H9 (cell line): Measurements from ENCODE around the gene CYP2W1. TPM values are rescaled to one million over a fixed set of nuclear protein-coding genes. Genes with fewer than 3 reads are reported as not detected.

Experiments
- DNase-seq: peaks from one replicate; pipeline ENCODE4 v3.0.0-alpha.2; 2017
- H2AFZ ChIP-seq: one replicate; pipeline ENCODE4 v1.6.1; 2013; ENCODE audit warnings: mild to moderate bottlenecking, low read length, control low read depth, moderate library complexity
- H2AK5ac ChIP-seq: 2 replicates; pipeline ENCODE4 v1.6.1; 2013; ENCODE audit warnings: low read length, control low read depth, mixed read lengths; ENCODE audit not compliant: insufficient read length
- H2BK120ac ChIP-seq: one replicate; pipeline ENCODE4 v1.6.1; 2013; ENCODE audit warnings: low read depth, mild to moderate bottlenecking, low read length, control low read depth, inconsistent platforms; ENCODE audit not compliant: poor library complexity, severe bottlenecking
- H2BK12ac ChIP-seq: 2 replicates; pipeline ENCODE4 v1.6.1; 2013; ENCODE audit warnings: low read length, control low read depth, mixed read lengths, low read depth; ENCODE audit not compliant: insufficient read length
- H2BK15ac ChIP-seq: 2 replicates; pipeline ENCODE4 v1.6.1; 2013; ENCODE audit warnings: low read depth, low read length, control low read depth
- H2BK20ac ChIP-seq: one replicate; pipeline ENCODE4 v1.6.1; 2013; ENCODE audit warnings: low read depth, mild to moderate bottlenecking, low read length, control low read depth, inconsistent platforms; ENCODE audit not compliant: poor library complexity, severe bottlenecking
- H2BK5ac ChIP-seq: 2 replicates; pipeline ENCODE4 v1.6.1; 2013; ENCODE audit warnings: low read length, control low read depth, mixed read lengths; ENCODE audit not compliant: insufficient read length
- H3K14ac ChIP-seq: 2 replicates; pipeline ENCODE4 v1.6.1; 2013; ENCODE audit warnings: low read length, control low read depth; ENCODE audit not compliant: insufficient read depth
- H3K18ac ChIP-seq: 2 replicates; pipeline ENCODE4 v1.6.1; 2013; ENCODE audit warnings: low read depth, mild to moderate bottlenecking, mixed read lengths, low read length, control low read depth; ENCODE audit not compliant: insufficient read length
- H3K23ac ChIP-seq: 2 replicates; pipeline ENCODE4 v1.6.1; 2013; ENCODE audit warnings: low read length, control low read depth, mixed read lengths, low read depth; ENCODE audit not compliant: insufficient read length
- H3K23me2 ChIP-seq: 2 replicates; pipeline ENCODE4 v1.6.1; 2013; ENCODE audit warnings: low read depth, mild to moderate bottlenecking, mixed read lengths, low read length, control low read depth; ENCODE audit not compliant: insufficient read length, poor library complexity, severe bottlenecking
- H3K27ac ChIP-seq: 2 replicates; pipeline ENCODE4 v1.5.1; 2013; ENCODE audit warnings: low read length, control low read depth, mixed read lengths, low read depth; ENCODE audit not compliant: insufficient read length
- H3K27me3 ChIP-seq: 2 replicates; pipeline ENCODE4 v1.6.1; 2013; ENCODE audit warnings: low read length, control low read depth, inconsistent platforms; ENCODE audit not compliant: insufficient read depth
- H3K4ac ChIP-seq: 2 replicates; pipeline ENCODE4 v1.6.1; 2013; ENCODE audit warnings: low read depth, mild to moderate bottlenecking, control low read depth, inconsistent platforms, low read length, moderate library complexity
- H3K4me1 ChIP-seq: 2 replicates; pipeline ENCODE4 v1.6.1; 2013; ENCODE audit warnings: low read length, control low read depth, inconsistent platforms; ENCODE audit not compliant: insufficient read depth
- H3K4me2 ChIP-seq: 2 replicates; pipeline ENCODE4 v1.6.1; 2013; ENCODE audit warnings: low read length, control low read depth, mixed read lengths; ENCODE audit not compliant: insufficient read length, insufficient read depth
- H3K56ac ChIP-seq: 2 replicates; pipeline ENCODE4 v1.6.1; 2013; ENCODE audit warnings: low read depth, mild to moderate bottlenecking, mixed read lengths, low read length, control low read depth; ENCODE audit not compliant: insufficient read length
- H3K79me1 ChIP-seq: 2 replicates; pipeline ENCODE4 v1.6.1; 2013; ENCODE audit warnings: low read depth, mild to moderate bottlenecking, moderate library complexity, low read length, control low read depth, inconsistent platforms; ENCODE audit not compliant: insufficient read depth, poor library complexity, severe bottlenecking
- H3K79me2 ChIP-seq: 2 replicates; pipeline ENCODE4 v1.6.1; 2013; ENCODE audit warnings: low read length, control low read depth, inconsistent platforms; ENCODE audit not compliant: insufficient read depth
- H3K9ac ChIP-seq: 2 replicates; pipeline ENCODE4 v1.6.1; 2013; ENCODE audit warnings: low read length, control low read depth, mixed read lengths; ENCODE audit not compliant: insufficient read length; ENCODE audit errors: extremely low read depth
- H3K9me3 ChIP-seq: one replicate; pipeline ENCODE4 v1.6.1; 2013; ENCODE audit warnings: low read depth, low read length, inconsistent platforms; ENCODE audit not compliant: control insufficient read depth
- H3T11ph ChIP-seq: one replicate; pipeline ENCODE4 v1.6.1; 2013; ENCODE audit warnings: mild to moderate bottlenecking, low read length, control low read depth, inconsistent platforms
- H4K20me1 ChIP-seq: one replicate; pipeline ENCODE4 v1.6.1; 2013; ENCODE audit not compliant: control insufficient read depth, insufficient read length, insufficient read depth
- H4K5ac ChIP-seq: 2 replicates; pipeline ENCODE4 v1.6.1; 2013; ENCODE audit warnings: low read depth, mild to moderate bottlenecking, mixed read lengths, low read length, control low read depth; ENCODE audit not compliant: insufficient read length
- H4K8ac ChIP-seq: replicated peaks from 2 replicates; pipeline ENCODE4 v1.6.1; 2013; ENCODE audit warnings: low read length, control low read depth, mixed read lengths, low read depth; ENCODE audit not compliant: insufficient read length
- H4K91ac ChIP-seq: 2 replicates; pipeline ENCODE4 v1.6.1; 2013; ENCODE audit warnings: low read depth, mild to moderate bottlenecking, moderate library complexity, mixed read lengths, low read length, control low read depth; ENCODE audit not compliant: insufficient read length
- H3K27ac Mint-ChIP-seq, 3 experiments: 2 replicates in 2 of 3; 3 replicates in 1 of 3; pipeline ENCODE4 v1.8.0; 2020 to 2021; ENCODE audit warnings: mixed read lengths in 3 of 3, mild to moderate bottlenecking in 1 of 3, moderate library complexity in 1 of 3
- H3K27me3 Mint-ChIP-seq: 2 replicates; pipeline ENCODE4 v1.8.0; 2021; ENCODE audit warnings: low read depth, mild to moderate bottlenecking, moderate library complexity, mixed read lengths
- H3K36me3 Mint-ChIP-seq, 3 experiments: 2 replicates in 2 of 3; 3 replicates in 1 of 3; pipeline ENCODE4 v1.8.0; 2020 to 2021; ENCODE audit warnings: low read depth in 3 of 3, mixed read lengths in 3 of 3; ENCODE audit not compliant: insufficient read depth in 1 of 3
- H3K4me1 Mint-ChIP-seq, 2 experiments: 2 replicates each; pipeline ENCODE4 v1.8.0; 2020; ENCODE audit warnings: mixed read lengths in 2 of 2
- H3K4me3 Mint-ChIP-seq, 2 experiments: 2 replicates in 1 of 2; 3 replicates in 1 of 2; pipeline ENCODE4 v1.8.0; 2020 to 2021; ENCODE audit warnings: mild to moderate bottlenecking in 2 of 2, mixed read lengths in 2 of 2, moderate library complexity in 1 of 2
- H3K9me3 Mint-ChIP-seq, 2 experiments: 2 replicates in 1 of 2; 3 replicates in 1 of 2; pipeline ENCODE4 v1.8.0; 2020; ENCODE audit warnings: mild to moderate bottlenecking in 2 of 2, mixed read lengths in 2 of 2, moderate library complexity in 1 of 2
- CTCF ChIP-seq: fragments of 200-600 bp; sonication (generic); conservative IDR thresholded peaks from 3 replicates; pipeline ENCODE4 v1.8.0; 2021; ENCODE audit warnings: antibody characterized with exemption, mild to moderate bottlenecking
- WGBS: extraction: QIAGEN DNeasy Blood & Tissue Kit; methylation state at CpG from one replicate; pipeline ENCODE4 v1.1.7; 2013; ENCODE audit warnings: missing lambda C conversion rate, low lambda C conversion rate, mixed read lengths; ENCODE audit not compliant: insufficient read length; ENCODE audit errors: extremely low coverage; 5-methylcytosine and 5-hydroxymethylcytosine counted together
- total RNA-seq: library from RNA; stranded (reverse); gene quantifications from 2 replicates; pipeline ENCODE4 v1.2.1, GENCODE V29; 2021

CYP2W1 gene
- total RNA-seq, 1 experiment from 2014 or later, result not detected

- Histone ChIP-seq H4K20me1 (no peaks in the 10 kb centered on the region), H3K27ac (no peak overlapping the region), H2BK5ac (no peak overlapping the region), H2BK120ac (no peak overlapping the region), H3K4me1 (no peaks in the 10 kb centered on the region), H2AFZ (no peak overlapping the region), H2BK12ac (no peak overlapping the region), H3K27me3 (no peaks in the 10 kb centered on the region), H4K8ac (no peak overlapping the region), H3T11ph (no peak overlapping the region), H3K9ac (no peak overlapping the region), H2BK20ac (no peak overlapping the region), H3K9me3 (no peaks in the 10 kb centered on the region), H2BK15ac (no peak overlapping the region), H2AK5ac (no peak overlapping the region), H3K4ac (no peak overlapping the region), H3K23me2 (no peaks in the 10 kb centered on the region), H3K79me2 (peaks cover 2% of the 10 kb centered on the region; the same call in 1 of the 2 replicates), H3K18ac (no peak overlapping the region), H3K79me1 (no peaks in the 10 kb centered on the region), H3K14ac (no peak overlapping the region), H4K5ac (no peak overlapping the region), H4K91ac (no peak overlapping the region), H3K4me2 (no peak overlapping the region), H3K56ac (no peak overlapping the region), H3K23ac (no peak overlapping the region)
- TF ChIP-seq CTCF, result no peak
- no CpG with 5 or more reads among the region's 11 CpGs for WGBS
- Mint-ChIP-seq H3K4me3 (no peak overlapping the region), H3K27me3 (peaks cover 2% of the 10 kb centered on the region; the same call in 1 of the 2 replicates), H3K4me1 (peaks cover 11 to 17% of the 10 kb centered on the region in 2 experiments), H3K27ac (no peak overlapping the region), H3K36me3 (peaks cover 5 to 52% (median 51%) of the 10 kb centered on the region in 3 experiments), H3K9me3 (no peaks in the 10 kb centered on the region)
- DNase-seq, result no peak
Observed at GRCh38 chr7:969403-969802, 13.6 kb upstream of the CYP2W1 start.
